Right lobe of liver (tissue), 4 donors: ENCODE measurements around the gene AHNAK.

Source experiments
- CTCF ChIP-seq, 4 donors: fragments of 200-600 bp in 3 of 4; fragments of 450-650 bp in 1 of 4; IDR thresholded peaks; one replicate each; pipeline versions ENCODE4 v1.5.1 to v1.8.0; 2016 to 2022; ENCODE audit warnings: antibody characterized with exemption in 4 of 4, mild to moderate bottlenecking in 2 of 4
- POLR2A ChIP-seq: fragments of 450-650 bp; IDR thresholded peaks from one replicate; pipeline ENCODE4 v1.6.1; 2017; ENCODE audit warnings: antibody characterized with exemption, mild to moderate bottlenecking
- donor health status: DM: no; HTN: no; CAD: no.
- donor health status: DM: no; HTN: no; CAD: no.
- donor health status: DM: no; HTN: yes; CAD: no.

DNA sequence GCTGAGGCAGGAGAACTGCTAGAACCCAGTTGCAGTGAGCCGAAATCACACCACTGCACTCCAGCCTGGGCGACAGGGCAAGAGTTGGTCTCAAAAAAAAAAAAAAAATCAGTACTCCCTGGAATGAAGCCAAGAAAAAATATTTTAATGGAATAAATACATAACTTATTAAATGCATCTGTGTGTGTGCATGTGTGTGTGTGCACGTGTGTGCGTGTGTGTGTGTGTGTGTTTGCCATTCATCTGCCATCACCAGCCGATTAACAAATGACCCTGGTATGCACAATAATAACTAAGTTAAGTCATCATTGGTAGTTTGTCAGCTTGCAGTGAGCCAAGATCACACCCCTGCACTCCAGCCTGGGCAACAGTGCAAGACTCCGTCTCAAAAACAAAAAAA is 162.8 kb downstream of the AHNAK start:
- TF ChIP-seq CTCF (IDR thresholded peaks at IDR 0.05) (no peak), POLR2A (no peak)
